HepG2 (cell line): ENCODE data around the gene FCER1G. TPM values are rescaled to one million over a fixed set of nuclear protein-coding genes. Genes with fewer than 3 reads are reported as not detected.

Experiments used
- FLYWCH1 ChIP-seq: sonication (generic); formaldehyde crosslinking; IDR thresholded peaks from 2 replicates; pipeline ENCODE4 v1.8.1; 2023; ENCODE audit warnings: mild to moderate bottlenecking, missing genetic modification reagents
- GATA4 ChIP-seq: sonication (generic); IDR thresholded peaks from 2 replicates; pipeline ENCODE4 v1.6.1; 2016; ENCODE audit warnings: antibody characterized with exemption, low read depth, borderline replicate concordance
- NCOA2 ChIP-seq: sonication (generic); formaldehyde crosslinking; IDR thresholded peaks from 2 replicates; pipeline ENCODE4 v1.8.0; 2022; ENCODE audit warnings: inconsistent platforms
- NCOA5 ChIP-seq: sonication (generic); formaldehyde crosslinking; IDR thresholded peaks from 2 replicates; pipeline ENCODE4 v1.4.0; 2020; ENCODE audit warnings: missing genetic modification reagents
- NFKBIZ ChIP-seq: IDR thresholded peaks from 2 replicates; pipeline ENCODE4 v1.6.1; 2018; ENCODE audit warnings: missing genetic modification reagents, missing compliant biosample characterization
- SNAPC4 ChIP-seq: sonication (generic); formaldehyde crosslinking; IDR thresholded peaks from 2 replicates; pipeline ENCODE4 v1.4.0; 2020; ENCODE audit warnings: mild to moderate bottlenecking, missing genetic modification reagents
- THAP8 ChIP-seq: sonication (generic); formaldehyde crosslinking; IDR thresholded peaks from 2 replicates; pipeline ENCODE4 v1.5.1; 2020; ENCODE audit warnings: missing genetic modification reagents, mild to moderate bottlenecking, borderline replicate concordance
- ZBTB40 ChIP-seq, 2 experiments: fragments of 450-650 bp in 1 of 2; sonication (generic) in 1 of 2; formaldehyde crosslinking in 1 of 2; IDR thresholded peaks; 2 replicates each; pipeline versions ENCODE4 v1.6.1 to v1.8.0; 2016 to 2022; ENCODE audit warnings: antibody characterized with exemption in 1 of 2, mild to moderate bottlenecking in 1 of 2, missing genetic modification reagents in 1 of 2
- ZNF333 ChIP-seq: sonication (generic); formaldehyde crosslinking; IDR thresholded peaks from 2 replicates; pipeline ENCODE4 v1.4.0; 2020; ENCODE audit warnings: mild to moderate bottlenecking, missing genetic modification reagents, borderline replicate concordance
- ZNF567 ChIP-seq: sonication (generic); formaldehyde crosslinking; IDR thresholded peaks from 2 replicates; pipeline ENCODE4 v1.8.1; 2023; ENCODE audit warnings: mild to moderate bottlenecking, missing genetic modification reagents, borderline replicate concordance
- ZNF781 ChIP-seq: sonication (generic); formaldehyde crosslinking; IDR thresholded peaks from 2 replicates; pipeline ENCODE4 v1.5.1; 2020; ENCODE audit warnings: borderline replicate concordance, mild to moderate bottlenecking, missing genetic modification reagents; ENCODE audit errors: not compliant biosample characterization
- polyA plus RNA-seq, 8 experiments: library from polyadenylated mRNA; depleted of rRNA in 3 of 8; stranded (reverse) in 7 of 8; unstranded in 1 of 8; fragments of >200 nt; fragmentation: Illumina TruSeq in 4 of 8; extraction: Trizol in 4 of 8; gene quantifications; 2 replicates each; pipeline versions ENCODE4 v1.2.1 to v1.2.3, GENCODE V29; 2011 to 2016; ENCODE audit warnings: low read depth in 4 of 8, missing spikeins in 1 of 8, mixed read lengths in 1 of 8; ENCODE audit not compliant: insufficient read depth in 1 of 8
- total RNA-seq, 5 experiments: library from RNA; depleted of rRNA; stranded (reverse); fragments of >200 nt; fragmentation: Illumina TruSeq; extraction: Trizol; gene quantifications; 2 replicates each; pipeline ENCODE4 v1.2.3, GENCODE V29; 2016; ENCODE audit warnings: low read depth in 1 of 5

Gene FCER1G
- total and polyA plus RNA-seq, 2 of the 13 experiments (the other 11 are each of a cell fraction or from before 2014, with no cell fraction given), result 1.3 to 6.4 TPM

- TF ChIP-seq ZBTB40 (IDR thresholded peaks at IDR 0.05) (no peak), ZBTB40 (CRISPR knock-in tag; IDR thresholded peaks at IDR 0.05) (peak; percentile 14; the same call in 1 of the 2 replicates), FLYWCH1 (peak; percentile 85; the same call in 1 of the 2 replicates), ZNF567 (no peak), NCOA5 (CRISPR knock-in tag) (0 out of 2 replicates have a peak, but pooled peaks have one; percentile 71), ZNF333 (CRISPR knock-in tag) (0 out of 2 replicates have a peak, but pooled peaks have one; percentile 38), SNAPC4 (CRISPR knock-in tag) (peak; percentile 64), THAP8 (CRISPR knock-in tag) (no peak), NCOA2 (0 out of 2 replicates have a peak, but pooled peaks have one; percentile 2), ZNF781 (CRISPR knock-in tag) (peak; percentile 15), GATA4 (no peak), NFKBIZ (no peak)
These were observed 7.3 kb downstream of the FCER1G start (continued) for GRCh38 chr1:161222175-161223019.
